ENCODE measurements around the gene PTPRD. TPM values are rescaled to one million over a fixed set of nuclear protein-coding genes. Genes with fewer than 3 reads are reported as not detected.

The PTPRD gene
- total RNA-seq, 4 donors from 2014 or later: 19.6 to 78.9 (median 45.6) TPM

- DNase-seq: no peak
- TF ChIP-seq POLR2A (IDR thresholded peaks at IDR 0.05): no peak
- no peak for TF ChIP-seq CTCF (IDR thresholded peaks at IDR 0.05)
- 76 to 82% methylated on average over 2 of the region's 2 CpGs for WGBS, 2 donors
- H3K4me3 ChIP-seq (replicated peaks in 1 of 3): no peak overlapping the region
- no peaks in the 10 kb centered on the region for H3K27me3 ChIP-seq
- H3K9me3 ChIP-seq: no peaks in the 10 kb centered on the region
- no peaks in the 10 kb centered on the region for H3K4me1 ChIP-seq
- intact Hi-C loops (cut with DNase I): no loop called here
- no peaks in the 10 kb centered on the region for H3K36me3 ChIP-seq
- H3K27ac ChIP-seq: no peak overlapping the region
Measured at GRCh38 chr9:10130061-10130675, 482.6 kb downstream of the PTPRD start.

GRCh38 chr9:10127867-10128266 is 484.9 kb downstream of the PTPRD start:
- H3K4me1 ChIP-seq: no peaks in the 10 kb centered on the region
- H3K4me3 ChIP-seq (replicated peaks in 1 of 3): no peak overlapping the region
- no peak overlapping the region for H3K27ac ChIP-seq
- no peak for DNase-seq
- 98% methylated on average over 1 of the region's 1 CpG for WGBS, 2 donors
- intact Hi-C loops (cut with DNase I): no loop called here
- H3K27me3 ChIP-seq: no peaks in the 10 kb centered on the region
- H3K9me3 ChIP-seq: no peaks in the 10 kb centered on the region
- H3K36me3 ChIP-seq: no peaks in the 10 kb centered on the region
- no peak for TF ChIP-seq POLR2A (IDR thresholded peaks at IDR 0.05)
- no peak for TF ChIP-seq CTCF (IDR thresholded peaks at IDR 0.05)

GRCh38 chr9:10112798-10113197 is 500.0 kb downstream of the PTPRD start:
- H3K27me3 ChIP-seq: no peaks in the 10 kb centered on the region
- H3K27ac ChIP-seq: no peak overlapping the region
- H3K4me3 ChIP-seq (replicated peaks in 1 of 3): no peak overlapping the region
- intact Hi-C loops (cut with DNase I): no loop called here
- TF ChIP-seq POLR2A (IDR thresholded peaks at IDR 0.05): no peak
- TF ChIP-seq CTCF (IDR thresholded peaks at IDR 0.05): no peak
- H3K36me3 ChIP-seq: no peaks in the 10 kb centered on the region
- H3K4me1 ChIP-seq: no peaks in the 10 kb centered on the region
- H3K9me3 ChIP-seq: no peaks in the 10 kb centered on the region
- WGBS, 2 donors: 66 to 77% methylated on average over 4 of the region's 4 CpGs
- DNase-seq: no peak

GRCh38 chr9:10112070-10112469 is 500.7 kb downstream of the PTPRD start:
- no peak for DNase-seq
- H3K27me3 ChIP-seq: no peaks in the 10 kb centered on the region
- no peak overlapping the region for H3K4me3 ChIP-seq (replicated peaks in 1 of 3)
- TF ChIP-seq CTCF (IDR thresholded peaks at IDR 0.05) (no peak), POLR2A (IDR thresholded peaks at IDR 0.05) (no peak)
- 77 to 81% methylated on average over 2 of the region's 2 CpGs for WGBS, 2 donors
- no peaks in the 10 kb centered on the region for H3K4me1 ChIP-seq
- intact Hi-C loops (cut with DNase I): no loop called here
- no peak overlapping the region for H3K27ac ChIP-seq
- H3K36me3 ChIP-seq: no peaks in the 10 kb centered on the region
- H3K9me3 ChIP-seq: no peaks in the 10 kb centered on the region

- Histone ChIP-seq H3K27ac (no peak overlapping the region), H3K4me3 (replicated peaks in 1 of 3) (no peak overlapping the region), H3K4me1 (no peaks in the 10 kb centered on the region), H3K27me3 (no peaks in the 10 kb centered on the region), H3K9me3 (no peaks in the 10 kb centered on the region), H3K36me3 (no peaks in the 10 kb centered on the region)
- WGBS, 2 donors: 63 to 83% methylated on average over 3 of the region's 3 CpGs
- intact Hi-C loops (cut with DNase I): no loop called here
- DNase-seq: no peak
- no peak for TF ChIP-seq POLR2A (IDR thresholded peaks at IDR 0.05)
- TF ChIP-seq CTCF (IDR thresholded peaks at IDR 0.05): no peak
Measured at GRCh38 chr9:10108815-10109214, 504.0 kb downstream of the PTPRD start.

All from thyroid gland (tissue), 4 donors.